GM19452 (cell line): Measurements from ENCODE around the gene VWA7.
"Not testable (repeated sequence)": the region's sequence is repeated elsewhere in the genome, so short reads cannot be mapped to it uniquely, and the experiment has no call there.

Source experiments
- ATAC-seq: cut with Tn5 transposase; IDR thresholded peaks from one replicate; pipeline ENCODE4 v1.9.1; 2021; ENCODE audit not compliant: unreplicated experiment

VWA7 gene, protein sequence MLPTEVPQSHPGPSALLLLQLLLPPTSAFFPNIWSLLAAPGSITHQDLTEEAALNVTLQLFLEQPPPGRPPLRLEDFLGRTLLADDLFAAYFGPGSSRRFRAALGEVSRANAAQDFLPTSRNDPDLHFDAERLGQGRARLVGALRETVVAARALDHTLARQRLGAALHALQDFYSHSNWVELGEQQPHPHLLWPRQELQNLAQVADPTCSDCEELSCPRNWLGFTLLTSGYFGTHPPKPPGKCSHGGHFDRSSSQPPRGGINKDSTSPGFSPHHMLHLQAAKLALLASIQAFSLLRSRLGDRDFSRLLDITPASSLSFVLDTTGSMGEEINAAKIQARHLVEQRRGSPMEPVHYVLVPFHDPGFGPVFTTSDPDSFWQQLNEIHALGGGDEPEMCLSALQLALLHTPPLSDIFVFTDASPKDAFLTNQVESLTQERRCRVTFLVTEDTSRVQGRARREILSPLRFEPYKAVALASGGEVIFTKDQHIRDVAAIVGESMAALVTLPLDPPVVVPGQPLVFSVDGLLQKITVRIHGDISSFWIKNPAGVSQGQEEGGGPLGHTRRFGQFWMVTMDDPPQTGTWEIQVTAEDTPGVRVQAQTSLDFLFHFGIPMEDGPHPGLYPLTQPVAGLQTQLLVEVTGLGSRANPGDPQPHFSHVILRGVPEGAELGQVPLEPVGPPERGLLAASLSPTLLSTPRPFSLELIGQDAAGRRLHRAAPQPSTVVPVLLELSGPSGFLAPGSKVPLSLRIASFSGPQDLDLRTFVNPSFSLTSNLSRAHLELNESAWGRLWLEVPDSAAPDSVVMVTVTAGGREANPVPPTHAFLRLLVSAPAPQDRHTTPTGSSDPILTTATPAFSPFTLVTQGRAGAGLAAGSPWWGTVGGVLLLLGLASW

DNA sequence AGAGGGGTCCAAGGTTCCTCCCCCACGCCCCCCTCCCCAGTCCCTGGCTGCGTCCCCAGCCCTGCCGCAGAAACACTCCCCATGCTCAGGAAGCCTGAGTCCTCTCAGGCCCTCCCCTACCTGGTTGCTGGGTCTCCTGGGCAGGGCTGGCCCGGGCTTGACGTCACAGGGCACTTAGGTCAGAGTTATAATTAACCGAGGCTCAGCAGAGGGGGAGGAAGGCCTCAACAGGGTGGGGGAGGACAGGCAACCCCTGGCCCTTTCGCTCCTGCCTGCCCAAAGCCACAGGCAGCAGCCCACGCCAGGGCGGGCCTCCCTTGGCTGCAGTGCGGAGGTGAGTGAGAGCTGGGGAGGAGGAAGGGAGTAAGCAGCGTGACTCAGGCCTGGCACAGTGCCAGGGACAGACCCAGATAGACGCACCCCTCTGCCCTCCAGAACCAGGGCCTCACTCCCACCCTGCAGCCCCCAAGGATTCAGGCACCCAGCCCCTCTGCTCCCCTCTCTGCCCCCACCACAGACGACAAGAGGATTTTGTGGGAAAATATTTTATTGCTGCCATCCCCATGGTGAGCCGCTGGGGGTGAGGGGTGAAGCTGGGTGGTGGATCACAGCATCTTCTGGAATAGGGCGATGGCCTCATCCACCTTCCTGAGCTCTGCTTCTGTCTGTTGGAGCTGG is at the start of gene VWA7:
TSS of gene VWA7 (minus strand) at position 340 of the 678 bp plus-strand sequence. CDS start 549 bp downstream, outside the sequence.
- peak; percentile 61 for ATAC-seq

DNA sequence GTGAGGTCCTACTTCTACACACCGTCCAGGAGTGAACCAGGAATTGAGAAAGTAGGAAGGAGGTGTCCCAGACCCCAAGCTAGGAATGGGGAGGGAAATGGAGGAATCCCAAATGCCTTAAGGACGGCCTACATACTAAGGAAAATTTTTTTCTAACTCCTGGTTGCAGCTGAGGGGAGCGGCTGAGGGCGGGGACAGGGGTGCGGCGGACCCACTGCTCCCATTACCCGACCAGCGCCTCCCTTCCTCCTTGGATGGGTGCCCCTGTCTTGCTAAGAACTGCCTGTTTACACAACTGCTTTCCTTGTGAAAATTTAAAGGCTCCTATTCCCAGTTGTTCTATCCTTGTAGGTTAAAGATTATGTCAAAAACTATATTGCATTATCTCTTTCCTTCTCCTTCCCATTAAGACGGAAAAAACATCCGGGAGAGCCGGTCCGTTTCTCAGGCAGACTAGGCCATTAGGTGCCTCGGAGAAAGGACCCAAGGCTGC is 49.7 kb upstream of the VWA7 start:
- no peak for ATAC-seq

DNA sequence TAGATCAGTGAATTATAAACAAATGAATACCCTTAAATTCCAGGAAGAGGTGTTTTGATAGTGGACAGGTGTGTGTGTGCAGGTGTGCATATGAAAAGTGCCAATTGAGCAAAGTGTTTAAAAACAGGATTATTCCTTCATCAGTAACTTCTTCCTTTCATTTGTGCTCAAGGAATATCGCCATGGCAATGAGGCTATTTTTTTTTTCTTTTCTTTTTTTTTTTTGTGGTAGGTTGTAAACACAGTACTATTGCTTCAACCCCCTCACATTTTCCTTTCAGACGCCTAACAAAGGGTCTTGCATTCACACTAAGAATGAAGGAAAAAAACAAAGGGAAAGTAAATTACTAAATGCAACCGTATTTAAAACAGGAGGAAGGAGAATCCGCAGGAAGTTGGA is 48.4 kb upstream of the VWA7 start:
- no peak for ATAC-seq

DNA sequence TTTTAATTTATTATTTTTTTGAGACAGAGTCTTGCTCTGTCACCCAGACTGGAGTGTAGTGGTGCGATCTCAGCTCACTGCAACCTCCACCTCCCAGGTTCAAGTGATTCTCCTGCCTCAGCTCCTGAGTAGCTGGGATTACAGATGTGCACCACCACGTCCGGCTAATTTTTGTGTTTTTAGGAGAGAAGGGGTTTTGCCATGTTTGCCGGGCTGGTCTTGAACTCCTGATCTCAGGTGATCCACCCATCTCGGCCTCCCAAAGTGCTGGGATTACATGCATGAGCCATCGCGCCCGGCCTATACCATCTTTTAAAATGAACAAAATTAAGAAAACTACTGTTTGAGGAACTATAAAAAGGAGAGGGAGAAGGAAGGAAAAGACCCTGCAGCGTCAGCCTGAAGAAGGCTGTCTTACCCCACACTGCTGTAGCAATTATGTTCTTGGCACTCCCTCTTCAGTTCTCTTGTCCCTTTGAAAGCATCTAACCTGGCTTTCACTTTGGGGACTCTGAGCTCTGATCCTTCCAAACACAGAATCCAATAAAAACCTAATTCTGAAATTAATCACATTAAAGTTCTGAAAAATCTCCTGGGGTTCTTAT is 46.6 kb upstream of the VWA7 start:
- not testable (repeated sequence) for ATAC-seq

DNA sequence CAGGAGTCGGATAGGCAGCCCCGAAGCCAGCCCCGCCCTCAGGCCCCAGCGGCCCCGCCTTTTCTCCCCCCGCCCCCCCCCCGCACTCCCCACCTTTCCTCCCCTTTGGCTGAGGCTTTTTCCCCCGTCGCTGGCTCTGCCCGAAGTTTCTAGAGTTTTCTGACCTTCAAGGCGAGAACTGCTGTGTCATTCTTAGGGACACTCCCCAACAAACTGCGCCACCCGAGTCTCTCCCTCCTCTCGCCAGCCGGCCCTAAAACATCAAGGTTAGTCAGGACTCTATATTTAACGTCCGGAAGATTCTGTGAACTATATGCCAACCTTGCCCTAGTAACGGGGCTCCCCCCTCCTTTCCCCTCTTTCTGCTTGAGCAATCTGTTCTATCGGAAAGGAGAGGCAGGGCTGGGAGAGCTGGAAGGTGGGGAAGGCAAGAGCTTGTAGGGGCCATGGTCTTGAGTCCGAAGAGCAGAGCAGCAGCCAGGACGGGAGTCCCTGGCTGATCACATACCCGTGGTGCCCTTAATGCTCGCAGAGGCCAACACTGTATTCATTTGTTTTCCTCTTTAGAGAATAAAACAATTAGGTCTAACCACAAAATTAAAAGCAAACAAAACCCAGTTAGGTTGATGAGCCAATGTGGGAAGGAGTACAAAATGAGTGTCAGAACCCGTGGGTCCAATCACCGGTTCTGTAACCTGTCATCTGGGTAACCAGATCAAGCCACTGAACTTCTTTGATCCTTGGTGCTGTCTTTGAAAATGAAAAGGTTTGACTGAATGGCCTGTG is 45.1 kb upstream of the VWA7 start:
- ATAC-seq, result no peak

DNA sequence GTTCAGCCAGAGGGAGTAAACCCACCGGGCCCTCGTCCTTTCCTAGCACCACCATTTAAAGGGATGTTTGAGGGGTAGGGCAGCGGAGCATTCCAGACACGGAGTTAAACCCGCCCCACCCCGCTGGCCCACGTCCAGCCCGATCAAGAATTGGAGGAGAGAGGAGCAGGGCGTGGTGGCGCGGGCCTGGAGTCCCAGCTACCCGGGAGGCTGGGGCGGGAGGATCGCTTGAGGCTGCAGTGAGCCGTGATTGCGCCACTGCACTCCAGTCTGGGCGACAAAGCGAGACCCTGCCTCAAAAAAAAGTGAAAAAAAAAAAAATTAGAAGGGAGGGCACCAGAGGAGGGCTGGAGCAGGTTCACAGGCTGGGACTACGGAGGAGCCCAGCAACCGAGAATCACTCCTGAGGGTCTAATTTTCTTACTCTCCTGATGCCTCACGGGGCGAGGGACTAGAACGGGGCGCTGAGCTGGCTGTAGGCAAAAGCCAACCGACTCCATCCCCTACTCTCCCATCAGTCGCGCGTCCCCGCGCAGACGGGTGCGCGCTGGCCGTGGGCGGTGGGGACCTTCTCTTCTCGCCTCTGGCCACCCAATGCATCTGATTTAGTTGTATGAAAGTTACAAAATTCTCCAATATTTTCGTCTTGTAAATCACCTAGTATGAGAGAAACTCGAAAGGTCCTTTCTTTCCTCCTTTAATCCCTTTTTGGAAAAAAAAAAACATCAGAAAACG is 44.3 kb upstream of the VWA7 start:
- no peak for ATAC-seq

DNA sequence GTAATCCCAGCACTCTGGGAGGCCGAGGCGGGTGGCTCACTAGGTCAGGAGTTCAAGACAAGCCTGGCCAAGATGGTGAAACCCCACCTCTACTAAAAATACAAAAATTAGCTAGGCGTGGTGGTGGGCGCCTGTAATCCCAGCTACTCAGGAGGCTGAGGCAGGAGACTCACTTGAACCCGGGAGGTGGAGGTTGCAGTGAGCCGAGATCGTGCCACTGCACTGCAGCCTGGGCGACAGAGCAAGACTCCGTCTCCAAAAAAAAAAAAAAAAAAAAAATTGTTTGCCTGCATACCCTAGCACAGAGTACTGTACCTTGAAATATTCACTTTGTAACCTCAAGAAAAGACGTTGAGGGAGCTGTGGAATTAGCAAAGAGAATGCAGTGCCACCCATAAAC is 43.3 kb upstream of the VWA7 start:
- ATAC-seq, result not testable (repeated sequence)

DNA sequence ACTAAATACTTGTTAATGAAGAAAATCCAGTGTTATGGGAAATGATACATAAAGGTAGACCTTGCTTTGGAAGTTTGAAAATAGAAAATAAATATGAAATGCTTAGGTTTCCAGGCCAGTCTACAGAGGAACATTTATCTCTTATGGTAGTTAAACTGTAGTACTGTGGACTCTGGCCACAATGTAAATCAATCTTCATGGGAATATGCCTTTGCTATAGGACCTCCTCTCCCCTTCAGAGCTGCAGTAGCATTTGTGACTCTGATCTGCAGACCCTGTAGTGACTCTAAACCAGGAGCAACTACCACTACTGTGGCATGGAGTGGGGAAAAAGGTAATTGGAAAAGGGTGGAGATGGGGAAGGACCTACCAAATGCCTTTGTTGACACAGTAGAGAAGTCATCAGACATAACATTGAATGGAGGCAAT is 42.8 kb upstream of the VWA7 start:
- no peak for ATAC-seq

DNA sequence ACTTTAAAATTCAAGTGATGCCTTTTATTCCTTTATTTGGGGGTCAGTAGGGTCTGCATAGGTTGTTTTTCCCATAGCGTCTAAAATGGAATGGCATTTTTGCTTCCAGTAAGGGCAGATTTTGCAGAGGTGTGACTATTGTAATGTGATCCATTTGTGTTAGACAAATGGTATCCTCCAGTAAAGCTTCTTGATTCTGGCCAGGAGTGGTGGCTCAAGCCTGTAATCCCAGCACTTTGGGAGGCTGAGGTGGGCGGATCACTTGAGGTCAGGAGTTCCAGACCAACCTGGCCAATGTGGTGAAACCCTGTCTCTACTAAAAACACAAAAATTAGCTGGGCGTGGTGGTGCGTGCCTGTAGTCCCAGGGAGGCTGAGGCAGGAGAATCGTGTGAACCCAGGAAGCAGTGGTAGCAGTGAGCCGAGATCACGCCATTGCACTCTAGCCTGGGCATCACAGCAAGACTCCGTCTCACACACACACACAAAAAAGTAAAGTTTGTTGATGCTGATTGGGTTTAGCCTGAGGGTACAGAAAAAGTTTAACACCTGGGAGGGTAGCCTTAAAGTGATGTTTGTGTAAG is 40.9 kb upstream of the VWA7 start:
- ATAC-seq, result not testable (repeated sequence)

DNA sequence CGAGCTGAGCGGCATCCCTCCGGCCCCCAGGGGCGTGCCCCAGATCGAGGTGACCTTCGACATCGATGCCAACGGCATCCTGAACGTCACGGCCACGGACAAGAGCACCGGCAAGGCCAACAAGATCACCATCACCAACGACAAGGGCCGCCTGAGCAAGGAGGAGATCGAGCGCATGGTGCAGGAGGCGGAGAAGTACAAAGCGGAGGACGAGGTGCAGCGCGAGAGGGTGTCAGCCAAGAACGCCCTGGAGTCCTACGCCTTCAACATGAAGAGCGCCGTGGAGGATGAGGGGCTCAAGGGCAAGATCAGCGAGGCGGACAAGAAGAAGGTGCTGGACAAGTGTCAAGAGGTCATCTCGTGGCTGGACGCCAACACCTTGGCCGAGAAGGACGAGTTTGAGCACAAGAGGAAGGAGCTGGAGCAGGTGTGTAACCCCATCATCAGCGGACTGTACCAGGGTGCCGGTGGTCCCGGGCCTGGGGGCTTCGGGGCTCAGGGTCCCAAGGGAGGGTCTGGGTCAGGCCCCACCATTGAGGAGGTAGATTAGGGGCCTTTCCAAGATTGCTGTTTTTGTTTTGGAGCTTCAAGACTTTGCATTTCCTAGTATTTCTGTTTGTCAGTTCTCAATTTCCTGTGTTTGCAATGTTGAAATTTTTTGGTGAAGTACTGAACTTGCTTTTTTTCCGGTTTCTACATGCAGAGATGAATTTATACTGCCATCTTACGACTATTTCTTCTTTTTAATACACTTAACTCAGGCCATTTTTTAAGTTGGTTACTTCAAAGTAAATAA is 40.2 kb upstream of the VWA7 start:
- not testable (repeated sequence) for ATAC-seq

DNA sequence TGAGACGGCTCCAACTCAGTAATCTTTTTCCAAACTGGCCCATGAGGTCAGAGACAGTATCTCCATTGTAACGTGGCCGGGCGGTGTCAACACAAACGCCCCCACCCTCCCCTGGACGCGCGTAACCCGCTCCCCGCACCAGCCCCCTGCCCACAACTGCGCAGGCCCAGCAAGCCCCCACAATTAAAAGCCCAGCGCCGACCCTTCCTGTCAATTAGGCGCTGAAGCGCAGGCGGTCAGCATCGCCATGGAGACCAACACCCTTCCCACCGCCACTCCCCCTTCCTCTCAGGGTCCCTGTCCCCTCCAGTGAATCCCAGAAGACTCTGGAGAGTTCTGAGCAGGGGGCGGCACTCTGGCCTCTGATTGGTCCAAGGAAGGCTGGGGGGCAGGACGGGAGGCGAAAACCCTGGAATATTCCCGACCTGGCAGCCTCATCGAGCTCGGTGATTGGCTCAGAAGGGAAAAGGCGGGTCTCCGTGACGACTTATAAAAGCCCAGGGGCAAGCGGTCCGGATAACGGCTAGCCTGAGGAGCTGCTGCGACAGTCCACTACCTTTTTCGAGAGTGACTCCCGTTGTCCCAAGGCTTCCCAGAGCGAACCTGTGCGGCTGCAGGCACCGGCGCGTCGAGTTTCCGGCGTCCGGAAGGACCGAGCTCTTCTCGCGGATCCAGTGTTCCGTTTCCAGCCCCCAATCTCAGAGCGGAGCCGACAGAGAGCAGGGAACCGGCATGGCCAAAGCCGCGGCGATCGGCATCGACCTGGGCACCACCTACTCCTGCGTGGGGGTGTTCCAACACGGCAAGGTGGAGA is 38.1 kb upstream of the VWA7 start, which contains the start of the genes HSPA1A and HSPA1L:
TSS of gene HSPA1A (plus strand) at position 519 of the 814 bp plus-strand sequence. CDS start at position 733, 214 bp downstream.
TSS of gene HSPA1L (minus strand) at position 259 of the 814 bp plus-strand sequence. CDS start 3,311 bp downstream, outside the sequence.
- ATAC-seq, result no peak

DNA sequence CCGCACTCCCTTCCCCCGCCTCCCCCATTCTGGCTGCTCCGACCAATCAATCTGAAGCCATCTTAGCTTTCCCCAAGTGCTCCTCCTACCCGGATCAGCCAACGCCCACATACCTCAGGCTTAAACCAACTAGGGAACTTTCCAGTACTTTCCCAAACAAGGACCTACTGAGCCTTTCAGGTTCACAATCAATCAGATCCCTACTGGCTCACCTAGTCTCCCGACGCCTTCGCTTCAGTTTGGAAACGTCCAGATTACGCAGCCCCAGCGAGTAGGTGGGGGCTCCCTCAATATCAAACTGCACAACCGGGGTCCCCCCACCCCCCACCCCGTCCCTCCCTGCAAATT is 37.5 kb upstream of the VWA7 start:
- no peak for ATAC-seq

DNA sequence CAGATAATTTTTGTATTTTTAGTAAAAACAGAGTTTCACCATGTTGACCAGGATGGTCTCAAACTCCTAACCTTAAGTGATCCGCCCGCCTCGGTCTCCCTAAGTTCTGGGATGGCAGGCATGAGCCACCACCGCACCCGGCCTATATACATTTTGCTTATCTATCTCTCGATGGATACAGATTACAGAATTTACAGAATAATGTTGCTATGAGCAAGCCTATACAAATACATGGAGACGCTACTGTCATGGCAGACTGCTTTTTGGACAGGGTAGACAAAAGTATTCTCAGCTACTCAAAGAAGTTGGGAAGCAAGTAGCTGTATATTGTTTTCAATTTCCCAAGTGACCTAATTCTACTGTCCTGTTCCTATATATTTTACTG is 36.3 kb upstream of the VWA7 start:
- no peak for ATAC-seq

DNA sequence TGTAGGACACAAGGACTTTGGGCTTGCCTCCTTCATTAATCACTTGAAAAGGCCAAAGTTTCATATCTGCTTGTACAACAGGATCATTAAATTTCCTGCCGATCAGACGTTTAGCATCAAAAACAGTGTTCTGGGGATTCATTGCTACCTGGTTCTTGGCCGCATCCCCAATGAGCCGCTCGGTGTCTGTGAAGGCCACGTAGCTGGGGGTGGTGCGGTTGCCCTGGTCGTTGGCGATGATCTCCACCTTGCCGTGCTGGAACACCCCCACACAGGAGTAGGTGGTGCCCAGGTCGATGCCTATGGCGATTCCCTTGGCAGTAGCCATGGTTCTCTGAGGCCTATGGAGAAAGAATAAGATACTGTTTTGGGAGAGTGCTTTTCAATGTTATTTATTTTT is 34.5 kb upstream of the VWA7 start:
- ATAC-seq, result no peak

DNA sequence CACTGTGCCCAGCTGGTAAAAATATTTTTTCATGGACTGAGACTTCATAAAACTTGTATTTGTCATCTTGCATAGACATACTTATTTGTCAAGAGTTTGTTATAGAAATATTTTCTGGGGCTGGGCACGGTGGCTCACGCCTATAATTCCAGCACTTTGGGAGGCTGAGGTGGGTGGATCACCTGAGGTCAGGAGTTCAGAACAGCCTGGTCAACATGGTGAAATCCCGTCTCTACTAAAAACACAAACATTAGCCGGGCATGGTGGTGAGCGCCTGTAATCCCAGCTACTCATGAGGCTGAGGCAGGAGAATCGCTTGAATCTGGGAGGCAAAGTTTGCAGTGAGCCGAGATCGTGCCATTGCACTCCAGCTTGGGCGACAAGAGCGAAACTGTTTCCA is 31.5 kb upstream of the VWA7 start:
- not testable (repeated sequence) for ATAC-seq

DNA sequence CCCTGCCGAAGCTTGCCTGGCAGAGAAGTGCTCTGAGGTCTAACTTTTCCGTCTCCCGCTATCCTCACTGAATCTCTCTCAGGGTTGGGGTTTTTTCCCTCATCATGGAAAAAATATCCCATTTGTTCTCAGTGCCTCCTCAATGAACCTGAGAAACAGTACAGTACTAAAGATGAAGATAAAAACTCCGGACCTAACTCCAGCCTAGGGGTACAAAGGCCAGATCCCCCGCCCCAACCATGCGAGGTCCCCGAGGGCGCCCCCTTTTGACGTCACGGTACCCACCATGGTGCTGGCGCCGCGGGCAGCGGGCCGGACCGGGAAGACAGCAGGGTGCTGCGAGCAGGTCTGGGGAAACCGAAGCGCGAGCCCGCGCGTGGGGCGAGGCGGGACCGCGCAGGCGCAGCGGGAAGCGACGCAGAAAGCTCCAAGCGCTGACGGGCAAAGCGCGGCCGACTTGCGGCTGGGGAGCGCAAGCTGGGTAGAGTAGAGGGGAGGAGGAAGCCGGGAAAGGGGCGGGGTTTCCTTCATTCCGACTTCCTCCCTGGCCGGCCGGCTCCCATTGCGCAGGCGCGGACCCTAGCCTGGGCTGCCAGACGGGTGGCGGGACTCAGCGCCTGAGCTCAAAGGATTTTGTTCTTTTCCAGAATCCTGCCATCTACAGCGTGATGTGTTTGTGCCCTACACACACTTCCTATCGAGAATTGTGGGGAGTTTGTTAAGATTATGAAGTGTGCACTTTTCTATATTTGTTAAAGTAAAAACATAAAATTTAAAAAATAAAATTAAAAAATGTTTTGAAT is 29.5 kb upstream of the VWA7 start, which contains the start of gene LSM2:
TSS of gene LSM2 (minus strand) at position 497 of the 803 bp plus-strand sequence. CDS start at position 288, 209 bp downstream.
- ATAC-seq, result peak; percentile 84
